SK-N-SH treated with all-trans-retinoic acid at 6 μM for 48 hours (cell line): ENCODE measurements around the gene PTTG2.

ENCODE experiments used
- ARNTL ChIP-seq: fragments of 450-650 bp; formaldehyde crosslinking; IDR thresholded peaks from 2 replicates; pipeline ENCODE4 v1.5.0; 2020; ENCODE audit warnings: low read depth, mild to moderate bottlenecking, moderate library complexity, borderline replicate concordance
- BACH2 ChIP-seq: fragments of 250-450 bp; sonication (Bioruptor Pico); IDR thresholded peaks from 2 replicates; pipeline ENCODE4 v1.9.0; 2021; ENCODE audit warnings: mild to moderate bottlenecking, borderline replicate concordance
- GLIS3 ChIP-seq: fragments of 250-450 bp; sonication (Bioruptor Pico); IDR thresholded peaks from 2 replicates; pipeline ENCODE4 v1.5.0; 2020; ENCODE audit warnings: mild to moderate bottlenecking, moderate library complexity
- OSR1 ChIP-seq: fragments of 250-450 bp; sonication (Bioruptor Pico); IDR thresholded peaks from 2 replicates; pipeline ENCODE4 v1.8.0; 2022; ENCODE audit warnings: moderate library complexity, mild to moderate bottlenecking, inconsistent platforms
- RARB ChIP-seq: fragments of 250-450 bp; sonication (Bioruptor Pico); IDR thresholded peaks from 2 replicates; pipeline ENCODE4 v1.8.0; 2021; ENCODE audit warnings: mild to moderate bottlenecking, moderate library complexity
- SNAI2 ChIP-seq: fragments of 250-450 bp; sonication (Bioruptor Pico); IDR thresholded peaks from 2 replicates; pipeline ENCODE4 v1.5.0; 2020; ENCODE audit warnings: mild to moderate bottlenecking, moderate library complexity
- TOX ChIP-seq: fragments of 250-450 bp; sonication (Bioruptor Pico); IDR thresholded peaks from 2 replicates; pipeline ENCODE4 v1.8.0; 2021; ENCODE audit warnings: mild to moderate bottlenecking, moderate library complexity, borderline replicate concordance
- ZFP3 ChIP-seq: fragments of 250-450 bp; sonication (Bioruptor Pico); IDR thresholded peaks from 2 replicates; pipeline ENCODE4 v1.5.0; 2020; ENCODE audit warnings: mild to moderate bottlenecking, moderate library complexity
- ZNF8 ChIP-seq: fragments of 450-650 bp; formaldehyde crosslinking; IDR thresholded peaks from 2 replicates; pipeline ENCODE4 v1.5.0; 2020; ENCODE audit warnings: mild to moderate bottlenecking, moderate library complexity
- TF ChIP-seq, protein P1 (sequence below): fragments of 250-450 bp; sonication (Bioruptor Pico); IDR thresholded peaks from 2 replicates; pipeline ENCODE4 v1.5.1; 2021; ENCODE audit warnings: mild to moderate bottlenecking, moderate library complexity
- TF ChIP-seq, protein P2 (sequence below): fragments of 250-450 bp; sonication (Bioruptor Pico); IDR thresholded peaks from 2 replicates; pipeline ENCODE4 v1.5.0; 2020; ENCODE audit warnings: mild to moderate bottlenecking, moderate library complexity
- TF ChIP-seq, protein P3 (sequence below): fragments of 250-450 bp; sonication (Bioruptor Pico); IDR thresholded peaks from 2 replicates; pipeline ENCODE4 v1.8.0; 2021; ENCODE audit warnings: low read depth, mild to moderate bottlenecking, moderate library complexity, borderline replicate concordance
- TF ChIP-seq, protein P4 (sequence below): fragments of 250-450 bp; sonication (Bioruptor Pico); IDR thresholded peaks from 2 replicates; pipeline ENCODE4 v1.5.1; 2020; ENCODE audit warnings: low read depth, mild to moderate bottlenecking, moderate library complexity

DNA sequence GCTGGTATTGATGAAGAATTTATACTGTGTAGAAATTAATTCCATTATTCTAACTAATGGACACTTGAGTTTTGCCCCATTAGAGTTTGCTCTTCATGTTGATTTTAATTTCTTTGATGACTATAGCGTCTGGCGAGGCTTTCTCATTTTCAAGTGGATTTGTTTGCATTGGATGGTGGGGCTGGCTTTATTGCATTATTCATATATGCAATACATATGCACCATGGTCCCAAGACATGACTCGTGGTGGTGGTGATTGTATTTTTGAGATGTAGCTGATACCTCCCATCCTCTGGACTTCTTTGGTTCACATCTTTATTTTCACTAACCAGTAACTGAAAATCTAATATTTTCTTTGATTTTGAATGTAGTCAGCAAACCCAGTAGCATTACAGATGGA is 39.8 kb downstream of the PTTG2 start:
- TF ChIP-seq RARB (no peak), ZFP3 (CRISPR knock-in tag) (no peak), ARNTL (CRISPR knock-in tag) (no peak), BACH2 (CRISPR knock-in tag) (no peak), OSR1 (CRISPR knock-in tag) (no peak), GLIS3 (CRISPR knock-in tag) (no peak), TOX (CRISPR knock-in tag) (no peak), ZNF8 (no peak), SNAI2 (CRISPR knock-in tag) (no peak)
- TF ChIP-seq, protein P1, sequence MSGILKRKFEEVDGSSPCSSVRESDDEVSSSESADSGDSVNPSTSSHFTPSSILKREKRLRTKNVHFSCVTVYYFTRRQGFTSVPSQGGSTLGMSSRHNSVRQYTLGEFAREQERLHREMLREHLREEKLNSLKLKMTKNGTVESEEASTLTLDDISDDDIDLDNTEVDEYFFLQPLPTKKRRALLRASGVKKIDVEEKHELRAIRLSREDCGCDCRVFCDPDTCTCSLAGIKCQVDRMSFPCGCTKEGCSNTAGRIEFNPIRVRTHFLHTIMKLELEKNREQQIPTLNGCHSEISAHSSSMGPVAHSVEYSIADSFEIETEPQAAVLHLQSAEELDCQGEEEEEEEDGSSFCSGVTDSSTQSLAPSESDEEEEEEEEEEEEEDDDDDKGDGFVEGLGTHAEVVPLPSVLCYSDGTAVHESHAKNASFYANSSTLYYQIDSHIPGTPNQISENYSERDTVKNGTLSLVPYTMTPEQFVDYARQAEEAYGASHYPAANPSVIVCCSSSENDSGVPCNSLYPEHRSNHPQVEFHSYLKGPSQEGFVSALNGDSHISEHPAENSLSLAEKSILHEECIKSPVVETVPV (CRISPR knock-in tag) = no peak
- TF ChIP-seq, protein P2, sequence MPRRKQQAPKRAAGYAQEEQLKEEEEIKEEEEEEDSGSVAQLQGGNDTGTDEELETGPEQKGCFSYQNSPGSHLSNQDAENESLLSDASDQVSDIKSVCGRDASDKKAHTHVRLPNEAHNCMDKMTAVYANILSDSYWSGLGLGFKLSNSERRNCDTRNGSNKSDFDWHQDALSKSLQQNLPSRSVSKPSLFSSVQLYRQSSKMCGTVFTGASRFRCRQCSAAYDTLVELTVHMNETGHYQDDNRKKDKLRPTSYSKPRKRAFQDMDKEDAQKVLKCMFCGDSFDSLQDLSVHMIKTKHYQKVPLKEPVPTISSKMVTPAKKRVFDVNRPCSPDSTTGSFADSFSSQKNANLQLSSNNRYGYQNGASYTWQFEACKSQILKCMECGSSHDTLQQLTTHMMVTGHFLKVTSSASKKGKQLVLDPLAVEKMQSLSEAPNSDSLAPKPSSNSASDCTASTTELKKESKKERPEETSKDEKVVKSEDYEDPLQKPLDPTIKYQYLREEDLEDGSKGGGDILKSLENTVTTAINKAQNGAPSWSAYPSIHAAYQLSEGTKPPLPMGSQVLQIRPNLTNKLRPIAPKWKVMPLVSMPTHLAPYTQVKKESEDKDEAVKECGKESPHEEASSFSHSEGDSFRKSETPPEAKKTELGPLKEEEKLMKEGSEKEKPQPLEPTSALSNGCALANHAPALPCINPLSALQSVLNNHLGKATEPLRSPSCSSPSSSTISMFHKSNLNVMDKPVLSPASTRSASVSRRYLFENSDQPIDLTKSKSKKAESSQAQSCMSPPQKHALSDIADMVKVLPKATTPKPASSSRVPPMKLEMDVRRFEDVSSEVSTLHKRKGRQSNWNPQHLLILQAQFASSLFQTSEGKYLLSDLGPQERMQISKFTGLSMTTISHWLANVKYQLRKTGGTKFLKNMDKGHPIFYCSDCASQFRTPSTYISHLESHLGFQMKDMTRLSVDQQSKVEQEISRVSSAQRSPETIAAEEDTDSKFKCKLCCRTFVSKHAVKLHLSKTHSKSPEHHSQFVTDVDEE (CRISPR knock-in tag) = no peak
- TF ChIP-seq, protein P3, sequence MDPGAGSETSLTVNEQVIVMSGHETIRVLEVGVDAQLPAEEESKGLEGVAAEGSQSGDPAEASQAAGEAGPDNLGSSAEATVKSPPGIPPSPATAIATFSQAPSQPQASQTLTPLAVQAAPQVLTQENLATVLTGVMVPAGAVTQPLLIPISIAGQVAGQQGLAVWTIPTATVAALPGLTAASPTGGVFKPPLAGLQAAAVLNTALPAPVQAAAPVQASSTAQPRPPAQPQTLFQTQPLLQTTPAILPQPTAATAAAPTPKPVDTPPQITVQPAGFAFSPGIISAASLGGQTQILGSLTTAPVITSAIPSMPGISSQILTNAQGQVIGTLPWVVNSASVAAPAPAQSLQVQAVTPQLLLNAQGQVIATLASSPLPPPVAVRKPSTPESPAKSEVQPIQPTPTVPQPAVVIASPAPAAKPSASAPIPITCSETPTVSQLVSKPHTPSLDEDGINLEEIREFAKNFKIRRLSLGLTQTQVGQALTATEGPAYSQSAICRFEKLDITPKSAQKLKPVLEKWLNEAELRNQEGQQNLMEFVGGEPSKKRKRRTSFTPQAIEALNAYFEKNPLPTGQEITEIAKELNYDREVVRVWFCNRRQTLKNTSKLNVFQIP (CRISPR knock-in tag) = no peak
- TF ChIP-seq, protein P4, sequence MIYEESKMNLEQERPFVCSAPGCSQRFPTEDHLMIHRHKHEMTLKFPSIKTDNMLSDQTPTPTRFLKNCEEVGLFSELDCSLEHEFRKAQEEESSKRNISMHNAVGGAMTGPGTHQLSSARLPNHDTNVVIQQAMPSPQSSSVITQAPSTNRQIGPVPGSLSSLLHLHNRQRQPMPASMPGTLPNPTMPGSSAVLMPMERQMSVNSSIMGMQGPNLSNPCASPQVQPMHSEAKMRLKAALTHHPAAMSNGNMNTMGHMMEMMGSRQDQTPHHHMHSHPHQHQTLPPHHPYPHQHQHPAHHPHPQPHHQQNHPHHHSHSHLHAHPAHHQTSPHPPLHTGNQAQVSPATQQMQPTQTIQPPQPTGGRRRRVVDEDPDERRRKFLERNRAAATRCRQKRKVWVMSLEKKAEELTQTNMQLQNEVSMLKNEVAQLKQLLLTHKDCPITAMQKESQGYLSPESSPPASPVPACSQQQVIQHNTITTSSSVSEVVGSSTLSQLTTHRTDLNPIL (CRISPR knock-in tag) = no peak
